ENCODE measurements around the gene EMC8.
A peak's percentile ranks its signal among the peaks of the same experiment; 100 is the strongest.

Gene EMC8

DNA sequence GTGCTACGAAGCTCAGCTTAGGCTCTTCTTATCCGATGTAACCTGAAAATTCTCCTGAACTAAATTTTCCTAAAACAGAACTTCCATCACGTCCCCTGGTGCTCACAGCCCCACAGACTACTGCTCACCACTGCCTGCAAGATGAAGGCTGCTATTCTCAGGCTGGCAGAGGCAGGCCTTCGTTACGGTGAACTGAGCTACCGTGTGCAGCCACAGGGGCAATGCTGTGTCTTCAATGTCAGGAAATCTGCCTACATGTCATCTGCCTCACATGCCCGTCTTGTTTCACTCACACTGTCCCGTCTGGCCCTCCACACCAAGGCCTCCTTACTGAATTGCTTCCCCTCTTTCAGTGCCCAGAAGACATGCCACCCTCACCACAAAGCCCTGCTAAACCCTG lies 15.9 kb downstream of the EMC8 start:
- no peak for DNase-seq (ENCODE audit: low spot score)

- DNase-seq (ENCODE audit: low spot score) = peak; percentile 11
These were observed 16.9 kb downstream of the EMC8 start for GRCh38 chr16:85782451-85782850.

GRCh38 chr16:85781695-85782370 lies 17.5 kb downstream of the EMC8 start:
- peak; percentile 94 for DNase-seq (ENCODE audit: low spot score)

DNA sequence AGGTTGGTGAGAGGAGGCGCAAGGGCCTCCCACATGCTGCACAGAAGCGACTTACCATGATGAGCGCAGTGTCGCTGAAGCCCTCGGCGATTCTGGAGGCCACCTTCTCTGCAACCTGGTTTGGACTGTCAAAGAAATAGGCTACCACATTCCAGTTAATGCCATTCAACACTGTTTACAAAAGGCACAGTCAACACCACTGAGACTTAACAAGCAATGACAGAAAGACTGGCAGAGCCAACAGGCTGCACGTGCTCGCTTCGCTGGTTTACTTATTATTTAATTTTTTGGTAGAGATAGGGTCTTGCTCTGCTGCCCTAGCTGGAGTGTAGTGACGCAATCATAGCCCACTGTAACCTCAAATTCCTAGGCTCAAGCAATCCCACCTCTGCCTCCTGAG lies 18.2 kb downstream of the EMC8 start:
- DNase-seq (ENCODE audit: low spot score) = no peak

- DNase-seq (ENCODE audit: low spot score) = no peak
These were observed 19.1 kb downstream of the EMC8 start for GRCh38 chr16:85780281-85780680.

DNA sequence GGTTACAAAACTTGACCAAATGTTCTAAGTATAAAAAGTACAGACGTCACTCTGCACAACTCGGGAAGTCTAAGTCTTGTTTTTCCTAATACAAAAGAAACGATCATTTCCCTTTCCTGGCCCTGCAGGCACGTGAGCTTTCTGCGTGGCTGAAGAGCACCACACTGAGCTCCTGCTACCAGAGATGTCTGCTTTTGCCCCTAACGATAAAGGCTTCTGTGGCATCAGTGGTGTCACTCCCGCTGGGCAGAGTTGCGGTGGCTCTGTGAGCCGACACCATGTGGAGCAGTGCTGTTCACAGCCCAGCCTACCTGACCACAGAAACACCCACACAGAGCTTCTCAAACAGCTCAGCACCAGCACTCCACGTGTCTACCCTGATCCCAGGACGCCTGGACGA lies 20.5 kb downstream of the EMC8 start:
- DNase-seq (ENCODE audit: low spot score) = no peak

GRCh38 chr16:85777583-85778310 lies 21.6 kb downstream of the EMC8 start:
- no peak for DNase-seq (ENCODE audit: low spot score)

- no peak for DNase-seq (ENCODE audit: low spot score)
These were observed 24.5 kb downstream of the EMC8 start for GRCh38 chr16:85774811-85775210.

DNA sequence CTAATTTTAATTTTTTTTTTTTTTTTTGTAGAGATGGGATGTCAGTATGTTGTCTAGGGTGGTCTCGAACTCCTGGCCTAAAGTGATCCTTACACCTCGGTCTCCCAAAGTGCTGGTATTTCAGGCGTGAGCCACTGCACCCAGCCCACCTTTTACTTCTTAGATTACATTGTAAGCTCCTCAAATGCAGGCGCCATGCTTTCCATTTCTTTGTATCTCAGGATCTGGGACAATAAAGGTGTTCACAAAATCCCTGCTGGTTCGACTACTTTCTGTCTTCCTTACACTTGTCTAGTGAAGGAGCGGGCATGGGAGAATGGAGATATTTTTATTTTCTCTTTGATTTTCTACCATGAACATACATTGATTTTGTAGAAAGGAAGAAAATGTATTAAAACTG lies 25.2 kb downstream of the EMC8 start:
- no peak for DNase-seq (ENCODE audit: low spot score)

DNA sequence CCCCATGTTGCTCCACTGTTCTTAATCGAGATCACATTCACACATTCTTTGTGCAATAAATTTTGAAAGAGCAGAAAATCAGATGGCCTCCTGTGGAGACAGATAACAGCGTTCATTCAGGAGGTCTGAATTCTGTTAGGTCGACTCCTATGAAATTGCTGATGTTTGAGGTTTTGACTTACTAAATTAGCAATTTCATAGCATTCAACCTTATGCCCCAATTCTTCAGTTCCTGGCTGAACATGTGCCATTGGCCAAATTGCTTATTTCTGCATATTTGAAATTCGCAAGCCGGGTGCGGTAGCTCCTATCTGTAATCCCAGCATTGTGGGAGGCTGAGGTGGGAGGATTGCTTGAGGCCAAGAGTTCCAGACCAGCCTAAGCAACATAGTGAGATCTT lies 26.3 kb downstream of the EMC8 start:
- DNase-seq (ENCODE audit: low spot score) = no peak

GRCh38 chr16:85770741-85771140 lies 28.6 kb downstream of the EMC8 start:
- DNase-seq (ENCODE audit: low spot score) = no peak

DNA sequence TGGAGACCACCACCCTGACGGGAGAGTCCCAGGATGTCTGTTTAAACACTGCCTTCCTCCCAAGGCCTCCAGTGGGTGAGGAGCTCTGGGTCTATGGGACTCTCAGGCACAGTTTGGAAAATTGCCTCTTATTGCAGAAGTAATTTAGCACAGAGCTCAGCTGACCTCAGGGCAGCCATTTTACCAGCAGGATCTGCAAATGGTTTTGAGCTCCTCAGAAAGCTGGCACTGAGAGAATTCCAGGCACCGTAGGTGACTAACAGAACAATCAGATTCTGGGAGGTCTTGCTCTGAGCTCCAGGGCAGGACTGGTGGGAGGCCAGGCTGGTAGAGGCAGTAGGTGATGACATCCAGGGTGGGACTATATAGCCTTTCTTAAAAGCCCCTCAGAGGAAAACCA lies 31.1 kb downstream of the EMC8 start:
- DNase-seq (ENCODE audit: low spot score) = no peak

DNA sequence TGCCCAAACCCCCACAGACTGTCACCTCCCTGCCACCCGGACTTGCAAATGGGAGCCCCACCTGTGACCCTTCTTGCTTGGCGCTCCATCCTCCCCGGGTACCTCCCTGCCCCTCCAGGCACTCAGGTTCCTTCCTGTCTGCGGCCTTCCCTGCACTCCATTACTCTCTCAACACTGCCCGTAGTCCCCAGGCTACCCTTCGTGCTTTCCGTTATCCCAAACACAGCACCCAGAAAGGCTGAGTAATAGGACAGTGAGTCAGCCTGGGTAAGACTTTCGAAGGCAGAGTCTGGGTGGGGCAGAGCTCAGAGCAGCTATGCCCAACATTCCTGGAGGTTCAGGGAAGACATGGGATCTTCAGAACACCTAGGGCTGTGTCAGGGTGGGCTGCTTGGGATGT lies 31.8 kb downstream of the EMC8 start:
- peak; percentile 95 for DNase-seq (ENCODE audit: low spot score)

DNA sequence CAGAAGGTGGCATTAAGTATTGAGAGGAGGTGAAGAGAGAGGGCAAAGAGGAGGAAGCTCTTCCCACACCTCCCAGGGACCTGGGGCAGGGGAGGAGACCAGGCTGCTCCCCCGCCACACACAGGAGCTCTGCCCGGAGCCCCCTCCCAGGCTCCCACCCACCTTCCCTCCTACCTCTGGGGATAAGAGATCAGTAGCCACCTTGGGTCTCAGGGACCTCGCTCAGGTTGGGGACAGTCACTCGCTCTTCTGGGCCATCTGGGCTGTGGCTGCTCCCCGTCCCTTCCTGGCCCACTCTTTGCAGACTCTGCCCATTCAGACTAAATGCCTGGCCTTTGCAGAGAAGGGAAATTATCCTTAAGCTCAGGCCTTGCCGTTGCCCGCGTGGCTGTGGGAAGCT lies 33.6 kb downstream of the EMC8 start:
- no peak for DNase-seq (ENCODE audit: low spot score)

DNA sequence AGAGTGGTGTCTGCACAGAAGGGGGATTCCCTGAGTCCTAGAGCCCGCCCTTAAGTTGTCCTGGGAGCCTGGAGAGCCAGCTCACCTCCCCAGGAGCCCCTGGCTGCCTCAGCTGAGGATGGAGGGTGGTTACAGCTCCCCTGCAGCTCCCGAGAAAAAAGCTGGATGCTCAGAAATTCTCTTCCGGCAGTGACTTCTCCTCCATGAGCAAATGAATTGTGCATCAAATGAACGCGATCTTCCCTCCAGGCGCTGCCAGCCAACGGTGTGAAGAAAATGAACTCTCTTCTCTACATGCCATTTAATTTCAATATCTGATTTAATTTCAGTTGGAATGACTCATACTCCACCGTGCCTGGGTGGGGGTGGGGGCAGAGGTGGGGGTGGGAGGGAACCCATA lies 34.1 kb downstream of the EMC8 start:
- DNase-seq (ENCODE audit: low spot score) = no peak

DNA sequence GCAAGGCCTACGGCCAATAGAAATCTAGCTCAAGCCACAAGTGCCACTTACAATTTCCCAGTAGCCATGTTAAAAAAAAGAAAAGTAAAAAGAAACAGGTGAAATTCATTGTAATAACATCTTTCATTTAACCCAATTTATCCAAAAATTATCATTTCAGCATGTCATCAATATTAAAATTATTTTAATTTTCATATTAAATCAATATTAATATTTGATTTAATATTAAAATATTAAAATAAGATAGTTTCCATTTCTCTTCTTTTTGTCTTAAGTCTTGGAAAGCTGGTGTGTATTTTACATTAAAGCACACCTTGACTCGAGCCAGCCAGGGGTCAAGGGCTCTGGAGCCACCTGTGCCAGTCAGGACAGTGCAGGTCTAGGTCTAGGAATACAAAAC lies 35.7 kb downstream of the EMC8 start:
- DNase-seq (ENCODE audit: low spot score) = no peak

DNA sequence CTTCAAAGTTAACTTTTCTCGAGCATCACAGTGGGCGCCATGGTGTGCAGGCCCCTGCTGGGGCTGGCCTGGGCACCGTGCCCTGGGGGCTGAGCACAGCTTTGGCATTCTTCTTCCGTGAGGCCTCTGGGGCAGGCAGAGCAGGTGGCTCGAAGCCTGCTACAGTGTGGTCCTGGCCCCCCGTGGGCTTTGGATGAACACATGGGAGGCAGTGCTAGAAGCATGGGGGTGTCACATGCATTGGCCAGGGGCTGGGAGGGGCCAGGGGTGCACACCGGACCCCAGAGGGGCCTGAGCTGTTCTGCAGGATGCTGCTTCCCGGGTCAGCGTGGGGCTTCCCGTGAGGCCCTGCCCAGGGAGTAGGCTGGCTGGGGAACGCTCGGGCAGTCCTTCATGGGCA lies 36.4 kb downstream of the EMC8 start:
- no peak for DNase-seq (ENCODE audit: low spot score)

DNA sequence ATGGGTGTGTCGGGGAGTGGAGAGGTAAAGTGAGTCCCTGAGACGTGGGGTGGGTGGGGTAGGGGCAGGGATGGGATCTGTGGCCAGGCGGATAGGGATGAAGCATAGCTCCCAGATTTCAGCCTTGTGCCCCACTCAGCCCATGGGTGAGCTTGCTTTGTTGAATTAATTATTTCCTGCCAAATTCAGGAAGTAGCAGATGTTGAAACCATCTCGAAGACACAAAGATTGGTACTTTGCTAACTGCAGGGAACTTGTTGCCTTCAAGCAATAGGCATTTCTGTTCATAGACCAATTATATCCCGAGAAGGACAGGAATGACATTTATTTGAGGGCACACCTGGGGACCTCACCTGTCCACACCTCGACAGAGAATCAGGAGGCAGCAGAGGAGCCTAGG lies 37.5 kb downstream of the EMC8 start:
- no peak for DNase-seq (ENCODE audit: low spot score)

DNA sequence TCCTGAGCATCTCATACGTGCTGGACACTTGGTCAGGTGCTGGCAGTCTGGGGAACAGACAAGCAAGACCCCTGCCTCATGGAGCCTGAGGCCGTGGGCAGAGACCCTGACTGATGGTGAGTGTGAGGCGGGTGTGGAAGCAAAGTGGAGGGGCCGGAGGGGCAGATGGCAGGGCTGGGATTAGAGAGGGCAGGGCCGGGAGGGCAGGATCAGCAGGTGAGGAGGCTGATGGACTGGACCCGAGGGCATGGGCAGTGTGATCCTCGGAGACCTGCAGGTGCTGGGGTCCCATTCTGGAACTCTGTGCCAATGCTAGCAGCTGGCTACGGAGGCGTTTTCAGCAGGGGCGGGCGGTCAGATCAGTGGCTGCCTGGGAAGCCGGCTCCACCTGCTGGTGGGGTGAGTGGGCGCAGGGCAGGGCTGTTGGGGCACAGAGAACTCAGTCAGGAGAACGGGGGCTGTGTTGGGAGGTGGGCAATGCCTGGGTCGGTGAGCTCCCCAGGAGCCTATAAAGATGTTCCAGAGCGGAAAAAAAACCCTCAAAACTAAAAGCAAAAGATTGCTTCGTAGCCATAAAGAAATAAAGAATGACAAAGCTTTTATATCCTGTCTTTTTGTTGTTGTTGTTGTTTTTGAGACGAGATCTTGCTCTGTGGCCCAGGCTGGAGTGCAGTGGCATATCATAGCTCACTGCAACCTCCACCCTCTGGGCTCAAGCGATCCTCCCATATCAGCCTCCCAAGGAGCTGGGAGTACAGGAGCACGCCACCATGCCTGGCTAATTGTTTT lies 39.5 kb downstream of the EMC8 start:
- DNase-seq (ENCODE audit: low spot score) = no peak

GRCh38 chr16:85759136-85759535 lies 40.2 kb downstream of the EMC8 start:
- DNase-seq (ENCODE audit: low spot score) = no peak

DNA sequence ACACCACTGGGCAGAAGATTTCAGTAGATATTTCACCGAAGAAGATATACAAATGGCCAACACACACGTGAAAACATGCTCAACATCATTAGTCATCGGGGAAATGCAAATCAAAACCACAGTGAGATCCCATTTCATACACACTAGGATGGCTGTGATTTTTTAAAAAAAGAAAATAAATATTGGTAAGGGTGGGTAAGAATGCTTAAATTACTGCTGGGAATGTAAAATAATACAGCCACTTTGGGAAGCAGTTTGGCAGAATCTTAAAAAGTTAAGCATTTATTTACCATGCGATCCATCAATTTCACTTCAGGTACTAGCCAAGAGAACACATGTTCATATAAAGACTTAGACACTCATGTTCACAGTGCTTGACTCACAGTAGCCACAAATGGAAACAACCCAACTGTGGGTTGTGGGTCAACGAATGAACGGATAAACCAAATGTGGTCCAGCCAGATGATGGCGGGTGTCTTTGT lies 42.0 kb downstream of the EMC8 start:
- DNase-seq (ENCODE audit: low spot score) = peak; percentile 32

DNA sequence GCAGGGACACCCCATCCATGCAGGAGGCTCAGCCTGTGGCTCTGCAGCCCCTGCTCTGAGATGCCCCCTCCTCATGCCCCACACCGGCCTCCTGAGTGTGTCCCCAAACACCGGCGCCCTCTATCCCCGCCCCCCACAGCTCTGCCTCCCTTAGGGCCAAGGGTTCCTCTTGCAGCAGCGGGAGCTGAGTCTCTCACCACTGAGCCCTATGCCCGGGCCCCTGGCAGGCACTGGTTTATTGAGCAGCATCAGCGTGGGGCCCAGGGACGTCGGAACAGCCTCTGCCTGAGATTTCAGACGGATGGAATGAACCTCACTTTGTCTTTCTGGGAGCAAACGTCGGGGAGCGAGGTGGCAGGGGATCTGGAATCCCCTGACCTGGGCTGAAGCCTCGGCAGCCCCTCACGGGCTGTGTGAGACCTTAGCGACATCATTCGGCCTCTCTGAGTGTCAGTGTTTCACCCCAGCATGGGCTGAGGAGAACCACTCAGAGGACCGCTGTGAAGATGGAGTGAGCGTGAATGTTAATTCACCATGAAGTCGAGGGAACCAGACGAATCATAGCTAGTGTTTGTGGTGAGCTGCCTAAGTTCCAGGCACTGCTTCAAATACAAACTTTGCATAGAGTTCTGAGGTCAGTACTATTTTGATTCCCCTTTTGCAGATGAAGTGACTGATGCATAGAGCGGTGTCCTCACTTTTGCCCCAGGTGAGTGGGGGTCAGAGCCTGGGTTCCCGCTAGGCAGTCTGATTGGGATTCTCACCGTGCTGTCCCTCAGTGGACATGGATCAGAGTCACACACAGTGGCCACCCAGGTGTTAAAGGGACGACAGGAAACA lies 43.2 kb downstream of the EMC8 start:
- no peak for DNase-seq (ENCODE audit: low spot score)
